LNCaP clone FGC (cell line): ENCODE measurements around the gene MLEC.

ENCODE experiments used
- DNase-seq: peaks from one replicate; pipeline ENCODE4 v3.0.0-alpha.2; 2011; ENCODE audit warnings: low read depth
- H3K4me3 ChIP-seq: 2 replicates; pipeline ENCODE4 v1.5.1; 2011; ENCODE audit warnings: mild to moderate bottlenecking, low read depth, low read length, control low read depth
- CTCF ChIP-seq: IDR thresholded peaks from 2 replicates; pipeline ENCODE4 v1.5.1; 2012; ENCODE audit warnings: mild to moderate bottlenecking; ENCODE audit not compliant: control insufficient read depth, insufficient read depth; ENCODE audit errors: extremely low read depth

The MLEC gene

GRCh38 chr12:120710805-120711296, 23.9 kb downstream of the MLEC start:
- TF ChIP-seq CTCF: no peak
- H3K4me3 ChIP-seq: peak overlapping the region; percentile 90
- no peak for DNase-seq

- no peak for DNase-seq
- H3K4me3 ChIP-seq: peak overlapping the region; percentile 90
- TF ChIP-seq CTCF: no peak
Observed at GRCh38 chr12:120711411-120711810, 24.5 kb downstream of the MLEC start.

- DNase-seq: no peak
- TF ChIP-seq CTCF: no peak
- H3K4me3 ChIP-seq: no peak overlapping the region
Observed at GRCh38 chr12:120712610-120713009, 25.7 kb downstream of the MLEC start.

GRCh38 chr12:120713861-120714482, 27.0 kb downstream of the MLEC start:
- peak; percentile 74 for TF ChIP-seq CTCF
- no peak overlapping the region for H3K4me3 ChIP-seq
- DNase-seq: peak; percentile 42

DNA sequence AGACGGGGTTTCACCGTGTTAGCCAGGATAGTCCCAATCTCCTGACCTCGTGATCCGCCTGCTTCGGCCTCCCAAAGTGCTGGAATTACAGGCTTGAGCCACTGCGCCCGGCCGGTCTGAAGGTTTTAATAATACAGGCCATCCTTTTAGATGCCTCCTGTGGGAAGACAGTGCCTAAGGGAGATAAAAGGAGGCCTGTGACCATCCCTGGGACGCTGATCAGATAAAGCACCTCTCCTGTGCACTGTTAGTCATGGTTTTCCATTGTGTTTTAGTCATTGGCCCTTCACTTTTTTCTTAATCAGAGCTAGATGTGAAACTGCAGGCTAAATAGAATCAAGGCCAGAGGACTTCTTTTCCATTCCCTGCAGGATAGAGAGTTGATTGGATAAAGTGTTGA, 31.1 kb downstream of the MLEC start:
- no peak for TF ChIP-seq CTCF
- no peak overlapping the region for H3K4me3 ChIP-seq
- no peak for DNase-seq

DNA sequence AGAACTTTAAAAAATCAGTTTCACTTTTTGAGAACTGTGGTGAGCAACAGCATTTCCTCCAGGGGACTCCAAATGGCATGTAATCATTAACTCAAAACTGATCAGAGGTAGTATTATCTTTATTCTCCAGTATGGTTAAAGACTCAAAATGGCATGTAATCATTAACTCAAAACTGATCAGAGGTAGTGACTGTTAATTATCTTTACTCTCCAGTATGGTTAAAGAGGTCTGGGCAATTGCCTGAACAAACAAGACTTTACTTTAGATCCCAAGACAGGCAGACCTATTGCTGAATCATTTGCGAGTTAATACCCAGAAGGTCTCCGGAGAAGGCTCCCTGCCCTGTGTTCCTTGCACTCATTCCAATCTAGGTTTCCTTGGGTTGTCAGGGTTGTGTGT, 32.1 kb downstream of the MLEC start:
- no peak for TF ChIP-seq CTCF
- no peak overlapping the region for H3K4me3 ChIP-seq
- DNase-seq: no peak
